HG03135 (cell line): ENCODE results near the gene GCSAM.
A peak's percentile ranks its signal among the peaks of the same experiment; 100 is the strongest.

Experiments used
- ATAC-seq: cut with Tn5 transposase; IDR thresholded peaks from one replicate; pipeline ENCODE4 v1.9.1; 2021; ENCODE audit warnings: mild to moderate bottlenecking, moderate library complexity; ENCODE audit not compliant: unreplicated experiment

GCSAM gene

DNA sequence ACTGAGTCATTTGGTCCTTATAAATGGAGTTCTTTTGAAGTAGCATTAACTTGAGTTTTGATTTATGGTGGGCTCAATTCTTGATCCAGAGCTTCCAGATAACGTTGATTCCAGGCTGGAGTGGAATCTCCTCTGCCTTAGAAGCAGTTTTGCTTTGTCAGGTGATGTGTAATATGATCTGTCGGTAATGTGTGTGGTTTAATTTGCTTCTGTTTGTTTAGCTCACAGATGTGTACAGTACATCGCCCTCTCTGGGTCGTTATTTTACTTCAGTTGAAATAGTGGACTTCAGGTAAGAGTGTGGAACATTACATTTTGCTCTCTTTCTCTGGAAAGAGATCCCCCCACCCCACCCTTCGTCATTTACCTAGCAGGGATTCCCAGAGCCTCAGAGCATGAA is 23.7 kb downstream of the GCSAM start:
- ATAC-seq, result no peak

DNA sequence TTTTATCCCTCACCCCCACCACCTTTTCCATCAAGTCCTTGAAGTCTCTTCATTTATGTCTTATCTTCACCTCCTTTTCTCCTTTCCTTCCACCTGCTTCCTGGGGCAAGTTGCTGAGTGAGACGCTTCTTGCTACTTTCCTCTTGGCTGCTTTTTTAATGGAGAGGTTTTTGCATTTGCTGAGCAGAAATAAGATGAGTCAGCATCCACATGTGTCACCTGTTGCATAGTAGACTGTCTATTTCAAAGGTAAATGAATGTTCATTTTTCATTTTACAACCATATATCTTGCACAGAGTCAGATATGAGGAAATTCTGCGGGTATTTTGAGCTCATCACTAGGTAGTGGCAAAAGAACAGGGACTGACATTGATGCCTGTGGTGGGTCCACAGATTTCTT is 28.3 kb downstream of the GCSAM start:
- no peak for ATAC-seq

DNA sequence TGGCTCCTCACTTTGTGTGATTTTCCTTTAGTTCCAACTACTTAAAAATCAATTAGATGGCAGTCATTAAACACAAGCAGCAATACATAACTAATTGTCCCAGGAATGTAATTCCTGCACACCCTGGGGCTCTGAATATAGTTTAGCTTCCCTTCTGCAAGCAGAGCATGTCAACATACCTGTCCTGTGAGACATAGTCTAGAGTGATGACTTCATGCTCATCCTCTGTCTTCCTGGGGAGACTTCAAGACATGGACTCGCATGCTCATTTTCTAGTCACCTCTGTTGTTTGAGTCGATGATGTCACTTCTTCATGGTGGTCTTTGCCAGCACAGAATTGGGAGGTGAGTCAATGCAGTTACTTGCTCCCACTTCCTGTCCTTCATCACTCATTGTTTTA is 31.1 kb downstream of the GCSAM start:
- ATAC-seq, result no peak

DNA sequence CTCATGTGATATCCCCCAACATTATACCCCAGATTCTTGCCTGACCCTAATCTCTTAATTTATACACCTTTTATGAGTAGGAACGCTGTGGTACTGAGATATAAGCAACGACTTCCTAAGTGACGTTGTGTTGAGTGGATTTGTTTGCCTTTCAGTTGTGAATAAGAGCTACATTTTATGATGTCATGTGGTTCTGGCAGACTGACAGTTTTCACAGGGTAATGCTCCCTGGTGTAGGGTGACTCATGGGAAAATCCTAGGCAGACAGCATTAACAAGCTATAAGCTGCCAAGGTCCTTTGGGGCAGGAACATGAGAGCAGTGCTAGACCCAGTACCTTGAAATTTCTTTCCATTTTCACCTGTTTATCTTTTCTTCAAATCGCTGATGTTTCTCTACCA is 35.7 kb downstream of the GCSAM start:
- ATAC-seq, result no peak

DNA sequence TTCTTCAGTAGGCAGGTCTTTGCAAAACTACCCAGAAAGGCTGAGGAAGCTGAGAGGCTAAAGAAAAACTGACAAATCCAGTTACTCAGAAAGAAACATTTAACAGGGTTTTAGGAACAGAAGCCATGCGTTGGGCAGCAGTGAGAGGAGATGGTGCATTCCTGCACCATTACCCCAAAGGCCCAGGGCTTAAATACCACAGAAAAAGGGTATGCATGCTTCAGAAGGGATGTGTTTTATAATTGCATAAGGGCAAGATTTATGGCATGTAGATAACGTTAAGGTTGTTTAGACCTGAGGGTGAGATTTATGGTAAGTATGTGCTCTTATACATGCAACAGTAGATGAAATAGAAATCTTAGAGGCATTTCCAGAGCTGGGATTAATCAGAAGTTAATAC is 36.9 kb downstream of the GCSAM start:
- no peak for ATAC-seq

DNA sequence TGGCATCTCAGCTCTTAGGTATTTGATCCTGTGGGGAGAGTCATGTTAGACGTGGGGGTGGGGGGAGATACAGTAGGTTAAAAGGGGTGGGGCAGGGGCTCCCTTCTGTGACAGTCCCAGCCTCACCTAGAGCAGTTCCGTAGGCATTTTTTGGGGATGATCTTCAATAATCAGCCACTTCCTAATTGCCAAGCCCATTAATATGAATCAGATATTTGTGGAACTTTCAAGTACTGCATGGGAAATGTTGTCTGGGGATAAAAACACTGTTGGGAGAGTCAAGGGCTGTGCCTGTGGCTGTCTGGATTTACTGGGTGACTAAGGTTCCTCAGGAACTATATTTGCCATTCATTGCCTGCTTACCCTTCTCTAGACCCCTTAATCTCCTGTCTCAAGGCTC is 37.3 kb downstream of the GCSAM start:
- no peak for ATAC-seq

DNA sequence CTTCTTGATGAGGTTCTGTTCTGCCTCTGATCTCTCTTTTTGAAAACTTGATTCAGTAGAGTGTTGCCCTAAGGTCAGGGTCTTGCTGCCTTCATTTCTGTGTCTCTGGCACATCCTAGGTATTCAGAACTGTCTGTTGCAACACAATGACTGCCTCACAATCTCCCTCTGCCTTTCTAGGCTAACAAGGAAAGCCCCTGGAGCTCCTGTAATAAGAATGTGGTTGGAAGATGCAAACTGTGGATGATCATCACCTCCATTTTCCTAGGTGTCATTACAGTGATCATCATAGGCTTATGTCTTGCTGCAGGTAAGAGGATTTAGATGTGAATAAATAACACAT is 39.9 kb downstream of the GCSAM start:
- ATAC-seq, result no peak

DNA sequence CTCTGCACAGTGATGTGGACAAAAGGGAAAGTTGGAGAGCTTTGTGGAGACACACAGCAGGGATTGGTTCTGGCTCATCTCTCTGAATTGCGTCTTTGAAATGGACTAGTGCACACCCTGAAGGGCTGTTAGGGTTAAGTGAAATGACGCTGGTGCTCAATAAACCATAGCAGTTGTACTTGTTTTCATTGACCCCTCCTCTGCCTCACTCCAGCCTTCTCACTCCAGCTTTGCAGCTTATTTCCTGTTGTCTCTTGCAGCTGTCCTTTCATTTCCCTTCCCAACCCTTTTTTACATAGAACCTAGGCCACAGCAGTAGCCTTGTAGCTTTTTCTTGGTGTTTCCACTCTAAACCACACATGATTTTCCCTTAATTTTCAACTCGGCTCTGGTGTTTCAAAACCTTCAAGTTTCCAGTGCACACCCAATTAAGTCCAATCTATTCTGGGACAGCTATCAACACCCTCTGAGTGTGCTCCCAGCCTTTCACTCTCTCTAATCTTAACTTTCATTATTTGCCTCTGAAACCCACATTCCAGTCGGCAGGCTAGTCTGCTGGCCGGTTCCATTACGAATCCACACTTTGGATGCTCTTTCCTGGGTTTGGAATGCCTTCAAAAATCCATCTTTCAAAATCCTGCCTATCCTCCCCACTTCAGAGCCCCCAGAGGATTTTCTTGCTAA is 40.4 kb downstream of the GCSAM start:
- ATAC-seq, result no peak

DNA sequence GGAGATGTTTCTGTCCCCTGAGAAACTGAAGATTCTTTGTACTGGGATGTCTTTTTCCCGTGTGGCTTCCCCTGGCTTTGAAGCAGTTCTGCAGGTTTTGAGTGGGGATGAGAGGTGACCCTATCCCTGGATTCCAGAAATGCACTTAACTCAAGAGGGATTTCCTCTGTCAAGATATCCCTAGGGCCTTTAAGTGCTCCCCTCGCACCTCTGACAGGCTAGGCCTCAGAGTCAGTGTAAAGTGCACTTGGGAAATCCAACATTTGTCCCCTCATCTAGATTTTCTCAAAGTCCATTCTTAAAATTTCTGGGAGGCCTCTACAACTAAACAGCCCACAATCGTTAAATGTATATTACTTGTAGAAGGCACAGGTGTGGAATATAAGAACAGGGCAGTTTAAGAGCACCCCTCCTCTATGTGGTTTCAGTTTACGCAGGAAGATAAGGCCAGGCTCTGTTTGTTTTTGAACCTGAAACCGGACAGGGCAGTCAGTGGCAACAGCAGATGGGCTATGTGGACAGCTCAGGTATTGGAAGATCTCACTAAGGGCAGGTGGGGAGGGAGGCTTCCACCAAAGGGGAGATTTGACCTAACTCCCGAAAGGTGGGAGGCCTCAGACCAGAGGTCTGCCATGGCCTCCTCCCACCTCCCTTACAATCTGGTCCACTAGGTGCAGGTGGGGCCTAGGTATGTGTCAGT is 42.0 kb downstream of the GCSAM start:
- ATAC-seq, result no peak

DNA sequence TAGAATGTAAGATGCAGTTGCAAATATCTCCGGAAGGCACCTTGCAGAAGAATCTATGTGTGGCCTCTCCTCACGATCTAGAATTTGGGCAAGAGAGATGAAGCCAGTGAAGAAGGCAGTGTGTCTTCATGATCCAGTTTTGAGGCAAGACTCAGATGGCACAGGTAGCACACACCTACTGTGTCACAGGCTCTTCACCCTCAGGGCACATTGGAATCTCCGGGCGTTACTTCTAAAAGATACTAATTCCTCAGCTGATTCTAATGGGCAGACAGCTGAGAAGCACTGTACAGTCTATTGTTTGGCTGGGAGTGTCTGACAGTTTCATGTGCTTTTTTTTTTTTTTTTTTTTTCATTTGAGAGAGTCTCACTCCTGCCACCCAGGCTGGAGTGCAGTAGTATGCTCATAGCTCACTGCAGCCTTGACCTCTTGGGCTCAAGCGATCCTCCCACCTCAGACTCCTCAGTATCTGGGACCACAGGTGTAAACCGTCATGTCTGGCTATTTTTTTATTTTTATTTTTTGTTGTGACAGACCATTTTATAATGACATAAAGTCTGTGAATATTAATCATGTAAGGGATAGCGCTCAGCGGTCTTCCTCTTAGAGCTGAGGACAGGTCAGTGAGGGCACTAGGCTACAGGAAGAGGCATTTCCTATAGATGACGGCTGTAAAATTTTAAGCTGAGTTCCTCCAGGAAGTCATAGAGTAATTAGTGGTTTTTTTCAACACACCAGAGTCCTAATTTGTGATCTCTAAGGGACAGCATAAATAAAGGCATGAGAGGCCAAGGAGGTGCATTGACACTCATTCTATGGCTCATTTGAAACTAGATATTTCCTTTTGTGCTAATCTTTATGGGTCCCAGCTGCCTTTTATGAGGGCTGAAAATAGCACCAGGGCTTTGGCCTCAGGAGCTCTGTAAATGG is 42.8 kb downstream of the GCSAM start:
- ATAC-seq, result no peak

DNA sequence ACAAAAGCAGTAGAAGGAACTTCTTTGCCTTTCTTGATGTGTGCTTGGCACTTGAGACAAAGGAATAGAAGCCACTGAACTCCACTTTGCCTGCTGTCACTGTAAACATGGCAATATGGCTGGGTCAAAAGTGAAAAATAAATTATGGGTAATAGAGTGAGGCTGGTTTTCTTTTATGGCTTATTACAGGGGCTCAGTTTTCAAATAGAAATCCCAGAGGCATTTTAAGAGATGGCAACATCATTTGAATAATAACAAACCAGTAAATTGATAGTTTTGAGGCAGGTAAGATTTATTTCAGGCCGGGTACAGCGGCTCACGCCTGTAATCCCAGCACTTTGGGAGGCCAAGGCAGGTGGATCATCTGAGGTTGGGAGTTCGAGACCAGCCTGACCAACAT is 44.1 kb downstream of the GCSAM start:
- ATAC-seq, result no peak

DNA sequence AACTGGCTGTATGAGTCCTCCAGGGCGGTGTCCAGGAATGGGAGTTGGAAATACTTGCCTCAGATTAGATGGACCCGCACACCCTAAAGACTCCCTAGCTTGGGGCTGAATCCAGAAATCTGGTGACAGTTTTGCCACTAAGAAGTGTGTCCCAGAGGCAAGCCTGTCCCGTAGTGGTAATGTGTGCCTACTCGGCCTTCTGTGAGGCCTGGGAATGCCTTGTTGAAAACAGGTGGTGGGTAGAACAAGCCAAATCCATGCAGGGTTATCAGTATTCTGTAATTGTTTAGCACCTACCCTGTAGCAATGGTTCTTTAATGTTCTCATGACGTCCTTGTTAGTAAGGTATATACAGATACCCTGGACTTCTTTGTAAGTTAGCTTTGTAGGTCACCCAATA is 45.3 kb downstream of the GCSAM start:
- ATAC-seq, result no peak

DNA sequence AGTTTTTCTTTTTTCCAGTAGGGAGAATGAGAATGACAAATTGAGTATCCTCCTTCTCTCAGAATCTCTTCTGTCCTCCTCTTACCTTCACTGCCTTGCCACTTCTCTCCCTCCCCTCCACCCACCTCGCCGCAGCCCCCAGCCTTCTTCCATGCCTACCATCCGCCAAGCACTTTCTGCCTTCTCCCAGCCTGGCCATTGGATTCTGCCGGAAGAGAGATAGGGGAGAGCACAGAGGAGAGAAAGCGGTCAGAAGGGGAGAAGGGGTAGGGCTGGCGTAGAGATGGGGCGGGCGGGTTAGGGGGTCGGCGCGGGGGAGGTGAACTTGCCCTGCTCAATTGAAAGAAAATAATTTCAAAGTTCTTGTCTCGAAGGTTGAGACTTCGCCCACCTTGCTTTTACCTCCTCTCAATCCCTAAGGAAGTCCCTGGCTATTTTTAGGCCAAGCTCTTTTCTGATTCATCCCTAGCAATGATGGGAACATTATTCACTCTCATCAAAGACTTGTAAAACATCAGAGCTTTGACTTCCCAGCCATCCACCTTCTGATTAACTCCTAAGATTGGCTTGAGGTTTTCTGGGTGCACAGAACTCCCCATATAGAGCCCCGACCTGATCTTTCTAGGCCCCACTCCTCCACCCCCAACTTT is 46.0 kb downstream of the GCSAM start:
- no peak for ATAC-seq

DNA sequence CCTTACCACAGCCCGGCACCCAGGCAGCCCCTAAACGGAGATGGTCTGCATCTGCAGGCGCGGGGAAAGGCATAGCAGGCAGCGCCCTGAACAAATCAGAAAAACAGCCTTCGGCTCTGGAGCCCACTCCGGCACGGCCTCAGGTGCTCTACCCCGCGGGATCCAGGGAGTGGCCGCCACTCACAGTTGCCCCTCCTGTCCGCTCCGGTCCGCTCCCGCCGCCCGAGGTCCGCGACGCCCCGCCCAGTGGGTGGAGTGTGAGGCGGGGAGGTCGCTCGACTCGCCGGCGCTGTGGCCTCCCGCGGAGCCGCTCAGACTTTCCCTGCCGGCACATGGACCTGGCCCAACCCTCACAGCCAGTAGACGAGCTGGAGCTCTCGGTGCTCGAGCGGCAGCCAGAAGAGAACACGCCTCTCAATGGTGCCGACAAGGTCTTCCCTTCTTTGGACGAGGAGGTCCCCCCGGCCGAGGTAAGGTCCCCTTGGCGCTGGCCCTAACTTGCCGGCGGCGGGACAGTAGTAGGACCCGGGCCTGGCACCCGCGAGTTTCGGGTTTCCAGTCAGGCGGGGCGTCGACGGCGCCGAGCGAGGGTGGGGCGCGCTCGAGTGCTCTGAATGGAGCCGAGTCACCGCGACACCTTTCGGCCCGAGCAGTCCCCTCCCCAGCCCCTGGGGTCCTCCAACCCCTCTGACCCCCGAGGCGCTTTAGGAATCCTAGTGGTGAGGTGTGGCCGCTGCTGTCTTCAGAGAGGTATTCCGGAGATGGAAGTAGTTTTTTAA is 46.8 kb downstream of the GCSAM start, which contains the start of gene C3orf52:
Gene C3orf52, plus strand, starts transcription at position 314 of the 779 bp plus-strand sequence. Its CDS starts 19 bp downstream, at position 333.
- peak; percentile 69 for ATAC-seq

DNA sequence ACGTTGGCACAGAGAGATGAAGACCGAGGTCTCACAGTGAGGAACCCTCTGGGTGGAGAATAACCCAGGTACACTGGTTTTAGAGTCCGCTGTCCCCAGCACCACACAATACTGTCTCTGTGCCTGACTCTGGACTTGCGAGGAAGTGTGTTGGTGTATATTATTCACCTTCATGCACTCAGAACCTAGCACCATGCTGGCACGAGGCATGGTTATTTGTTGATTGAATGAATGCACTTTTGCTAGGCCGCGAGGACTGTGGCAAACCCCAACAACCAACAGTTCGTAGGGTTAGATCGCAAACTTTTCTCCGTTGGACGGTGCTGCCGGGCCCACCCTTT is 47.3 kb downstream of the GCSAM start:
- ATAC-seq, result no peak

DNA sequence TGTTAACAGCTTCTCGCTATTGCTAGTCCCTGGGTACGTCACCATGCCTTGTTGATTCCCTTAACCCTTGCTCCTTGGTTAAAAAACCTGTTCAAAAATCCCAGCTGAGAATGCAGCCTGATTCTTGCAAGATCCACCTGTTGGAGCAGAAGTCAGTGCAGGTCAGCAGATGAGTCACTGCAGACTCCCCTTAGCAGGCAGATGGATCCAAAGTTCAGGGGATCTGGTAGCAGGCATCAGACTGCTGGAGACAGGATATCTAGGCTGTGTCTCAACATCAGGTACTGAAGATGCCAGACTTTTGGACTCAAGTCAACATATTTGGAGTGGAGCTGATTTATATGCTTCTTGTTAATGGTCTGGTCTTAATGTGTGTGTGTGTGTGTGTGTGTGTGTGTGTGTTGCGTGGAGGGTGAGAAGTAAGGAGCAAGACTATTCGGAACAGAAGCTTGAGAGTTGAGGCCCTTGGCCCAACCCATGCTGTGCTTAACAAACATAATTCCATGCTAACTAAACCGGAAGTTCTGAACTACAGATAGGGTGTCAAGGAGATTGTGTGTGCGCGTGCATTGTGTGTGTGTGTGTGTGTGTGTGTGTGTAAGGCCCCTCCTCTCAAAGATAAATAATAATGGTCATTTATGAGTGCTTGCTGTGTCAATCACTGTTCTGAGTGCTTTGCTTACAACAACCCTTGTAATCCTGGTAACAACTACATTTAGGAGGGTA is 47.9 kb downstream of the GCSAM start:
- ATAC-seq, result no peak

DNA sequence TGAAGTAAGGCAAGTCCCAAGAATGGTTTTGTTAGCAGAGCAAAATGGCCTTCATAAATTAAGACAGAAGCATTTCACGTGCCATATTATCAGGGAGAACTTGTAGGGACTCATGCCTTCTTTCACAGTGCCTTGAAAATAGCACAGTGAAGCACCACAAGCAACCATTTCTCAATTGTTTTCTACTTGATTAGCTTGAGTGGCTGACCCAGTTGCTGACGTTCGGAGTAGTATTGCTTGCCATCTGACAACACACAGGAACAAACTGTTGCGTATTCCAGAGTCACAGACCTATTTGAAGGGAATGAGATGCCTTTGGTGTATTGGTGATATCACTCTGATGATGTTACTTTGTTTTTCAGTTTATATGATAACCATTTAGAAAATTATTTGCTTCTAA is 49.8 kb downstream of the GCSAM start:
- ATAC-seq, result no peak

DNA sequence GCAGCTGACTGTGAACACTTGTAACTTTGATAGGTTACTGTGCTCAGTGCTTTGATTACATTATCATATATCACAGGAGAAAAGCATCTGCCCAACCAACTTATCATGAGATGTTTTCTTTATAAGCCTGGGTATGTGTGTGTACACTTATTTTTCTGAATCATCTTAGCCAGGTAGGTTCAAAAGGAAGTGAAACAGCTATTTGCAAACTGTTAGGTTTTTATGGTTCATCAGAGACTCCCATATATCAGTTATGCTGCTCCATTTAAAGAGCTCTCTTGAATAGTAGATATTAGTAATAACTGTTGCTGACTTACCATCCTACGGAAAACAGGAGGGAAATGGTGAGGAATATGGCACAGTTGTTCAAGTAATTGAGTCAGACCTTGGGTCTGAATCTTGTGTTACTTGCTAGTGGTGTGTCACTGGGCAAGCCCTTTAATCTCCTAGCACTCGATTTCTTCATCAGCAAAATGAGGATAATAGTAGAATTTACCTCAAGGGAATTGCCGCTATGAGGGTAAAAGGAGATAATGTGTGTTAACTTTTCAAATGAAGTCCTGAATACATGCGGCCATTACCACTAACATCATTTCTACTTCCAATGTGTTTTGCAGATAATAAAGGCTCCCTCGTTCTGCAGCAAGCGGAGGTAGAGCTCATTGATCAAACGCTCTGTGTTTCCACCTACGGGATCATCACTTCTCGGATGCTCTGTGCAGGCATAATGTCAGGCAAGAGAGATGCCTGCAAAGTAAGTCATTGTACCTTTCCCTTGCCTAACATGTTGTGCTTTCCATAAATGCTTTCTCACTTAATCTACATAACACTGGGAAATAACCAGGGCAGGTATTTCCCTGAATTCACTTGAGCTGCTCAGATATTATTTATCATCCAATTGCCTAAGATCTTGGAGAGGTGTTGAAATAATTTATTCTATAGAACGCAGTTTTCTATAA is 54.6 kb downstream of the GCSAM start:
- no peak for ATAC-seq
